ENCODE measurements around the gene TRIO.

- TF ChIP-seq YY1 (IDR thresholded peaks at IDR 0.05; ENCODE audit: insufficient read depth, insufficient read length): no peak
- no peak for TF ChIP-seq ZNF274 (IDR thresholded peaks at IDR 0.05; ENCODE audit: low read depth, low read length)
Measured at GRCh38 chr5:14447958-14448911, 305.1 kb downstream of the TRIO start.
